Measurements from ENCODE around the gene IP6K1. TPM values are rescaled to one million over a fixed set of nuclear protein-coding genes. Genes with fewer than 3 reads are reported as not detected.
"Not testable (repeated sequence)": the region's sequence is repeated elsewhere in the genome, so short reads cannot be mapped to it uniquely, and the experiment has no call there.

IP6K1 gene
- total and polyA plus RNA-seq, 5 donors from 2014 or later = 31.6 to 61.5 (median 32.6) TPM

DNA sequence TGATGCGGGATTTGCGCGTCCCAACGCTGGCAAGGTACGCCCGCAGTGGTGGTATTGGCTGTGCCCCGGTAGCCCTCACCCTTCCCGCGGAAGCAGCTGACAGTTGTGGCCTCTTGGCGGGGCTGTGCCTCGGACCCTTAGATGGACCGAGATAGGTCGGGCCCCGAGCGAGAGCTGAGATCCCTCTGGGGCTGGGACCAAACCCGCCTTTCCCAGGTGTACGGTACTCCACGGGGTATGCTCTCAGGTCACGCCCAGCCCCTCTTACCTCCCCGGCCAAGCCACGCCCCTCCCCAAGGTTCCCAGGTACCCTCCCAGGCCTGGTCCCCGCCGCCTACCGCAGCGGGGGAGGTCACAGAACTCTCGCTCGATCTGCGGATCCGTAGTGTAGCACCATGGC is 100.0 kb downstream of the IP6K1 start:
- not testable (repeated sequence) for H3K27me3 ChIP-seq (ENCODE audit: control insufficient read depth, insufficient read depth, low read length); H3K27ac Mint-ChIP-seq; H3K27ac ChIP-seq (ENCODE audit: insufficient read depth, low read length, poor library complexity, severe bottlenecking); H3K4me3 ChIP-seq (ENCODE audit: low read depth, low read length); H3K9me3 ChIP-seq (ENCODE audit: control insufficient read depth in 2 of 2, low read length in 2 of 2); H3K36me3 Mint-ChIP-seq; ATAC-seq (ENCODE audit: low read depth in 2 of 2); H3K9me3 Mint-ChIP-seq
- H3K27me3 Mint-ChIP-seq = peaks cover 16% of the 10 kb centered on the region
- Histone ChIP-seq H3K4me1 (ENCODE audit: control insufficient read depth, insufficient read depth, low read length, poor library complexity, severe bottlenecking) (peaks cover 36% of the 10 kb centered on the region), H3K36me3 (ENCODE audit: control insufficient read depth, insufficient read depth, low read length) (peaks cover 26% of the 10 kb centered on the region)
- peak in 2 of 3 donors; percentile 29 to 42 for DNase-seq
- peak overlapping the region in 3 of 4 donors; percentile 64 to 82 (median 71) for H3K4me3 Mint-ChIP-seq
- H3K4me1 Mint-ChIP-seq = peaks cover 4 to 39% (median 19%) of the 10 kb centered on the region in 4 donors

- H3K36me3 Mint-ChIP-seq; H3K4me3 ChIP-seq (ENCODE audit: low read depth, low read length); H3K27me3 ChIP-seq (ENCODE audit: control insufficient read depth, insufficient read depth, low read length); DNase-seq; H3K27ac Mint-ChIP-seq; H3K9me3 Mint-ChIP-seq; ATAC-seq (ENCODE audit: low read depth in 2 of 2); H3K9me3 ChIP-seq (ENCODE audit: control insufficient read depth in 2 of 2, low read length in 2 of 2); H3K27ac ChIP-seq (ENCODE audit: insufficient read depth, low read length, poor library complexity, severe bottlenecking): not testable (repeated sequence)
- Histone ChIP-seq H3K4me1 (ENCODE audit: control insufficient read depth, insufficient read depth, low read length, poor library complexity, severe bottlenecking) (peaks cover 32% of the 10 kb centered on the region), H3K36me3 (ENCODE audit: control insufficient read depth, insufficient read depth, low read length) (peaks cover 31% of the 10 kb centered on the region)
- peak overlapping the region in 1 of 4 donors; percentile 85 for H3K4me3 Mint-ChIP-seq
- peaks cover 16% of the 10 kb centered on the region for H3K27me3 Mint-ChIP-seq
- peaks cover 4 to 34% (median 17%) of the 10 kb centered on the region in 4 donors for H3K4me1 Mint-ChIP-seq
Measured at GRCh38 chr3:49685846-49686245, 100.5 kb downstream of the IP6K1 start.

DNA sequence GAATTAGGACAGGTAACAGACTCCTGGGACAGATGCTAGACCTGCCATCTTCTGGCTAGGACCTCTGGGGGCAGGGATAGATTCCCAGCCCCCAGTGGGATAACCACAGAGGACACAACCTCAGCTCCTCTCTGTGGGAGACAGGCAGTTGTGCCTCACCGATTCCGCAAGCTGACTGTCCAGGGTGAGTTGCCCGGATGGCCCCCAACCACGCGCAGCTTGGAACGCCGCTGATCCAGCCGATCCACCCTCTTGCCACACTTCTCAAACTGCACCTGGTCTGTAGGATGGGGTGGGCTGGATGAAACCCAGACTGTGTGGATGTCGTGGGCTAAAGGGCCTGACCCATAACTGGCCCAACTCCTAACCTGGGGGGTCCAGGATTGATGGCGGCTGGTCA is 101.2 kb downstream of the IP6K1 start:
- H3K9me3 ChIP-seq (ENCODE audit: control insufficient read depth in 2 of 2, low read length in 2 of 2); H3K4me3 ChIP-seq (ENCODE audit: low read depth, low read length); H3K27me3 ChIP-seq (ENCODE audit: control insufficient read depth, insufficient read depth, low read length); H3K9me3 Mint-ChIP-seq; H3K27ac Mint-ChIP-seq; DNase-seq; H3K36me3 Mint-ChIP-seq; H3K27ac ChIP-seq (ENCODE audit: insufficient read depth, low read length, poor library complexity, severe bottlenecking); ATAC-seq (ENCODE audit: low read depth in 2 of 2): not testable (repeated sequence)
- peak overlapping the region in 2 of 4 donors; percentile 38 to 85 for H3K4me3 Mint-ChIP-seq
- H3K4me1 Mint-ChIP-seq = peaks cover 0 to 27% (median 12%) of the 10 kb centered on the region in 4 donors
- peaks cover 25% of the 10 kb centered on the region for H3K4me1 ChIP-seq (ENCODE audit: control insufficient read depth, insufficient read depth, low read length, poor library complexity, severe bottlenecking)
- H3K27me3 Mint-ChIP-seq = peaks cover 16% of the 10 kb centered on the region
- H3K36me3 ChIP-seq (ENCODE audit: control insufficient read depth, insufficient read depth, low read length) = peaks cover 38% of the 10 kb centered on the region

GRCh38 chr3:49684453-49684852 is 101.9 kb downstream of the IP6K1 start:
- H3K27me3 ChIP-seq (ENCODE audit: control insufficient read depth, insufficient read depth, low read length); ATAC-seq (ENCODE audit: low read depth in 2 of 2); H3K4me3 ChIP-seq (ENCODE audit: low read depth, low read length); H3K27ac ChIP-seq (ENCODE audit: insufficient read depth, low read length, poor library complexity, severe bottlenecking); H3K9me3 Mint-ChIP-seq; H3K27ac Mint-ChIP-seq; DNase-seq; H3K9me3 ChIP-seq (ENCODE audit: control insufficient read depth in 2 of 2, low read length in 2 of 2): not testable (repeated sequence)
- H3K36me3 ChIP-seq (ENCODE audit: control insufficient read depth, insufficient read depth, low read length) = peaks cover 44% of the 10 kb centered on the region
- Mint-ChIP-seq H3K4me1 (peaks cover 4 to 25% (median 9%) of the 10 kb centered on the region in 4 donors), H3K36me3 (peaks cover 11% of the 10 kb centered on the region), H3K27me3 (peaks cover 13% of the 10 kb centered on the region), H3K4me3 (peak overlapping the region in 1 of 4 donors; percentile 38)
- H3K4me1 ChIP-seq (ENCODE audit: control insufficient read depth, insufficient read depth, low read length, poor library complexity, severe bottlenecking) = peaks cover 20% of the 10 kb centered on the region

DNA sequence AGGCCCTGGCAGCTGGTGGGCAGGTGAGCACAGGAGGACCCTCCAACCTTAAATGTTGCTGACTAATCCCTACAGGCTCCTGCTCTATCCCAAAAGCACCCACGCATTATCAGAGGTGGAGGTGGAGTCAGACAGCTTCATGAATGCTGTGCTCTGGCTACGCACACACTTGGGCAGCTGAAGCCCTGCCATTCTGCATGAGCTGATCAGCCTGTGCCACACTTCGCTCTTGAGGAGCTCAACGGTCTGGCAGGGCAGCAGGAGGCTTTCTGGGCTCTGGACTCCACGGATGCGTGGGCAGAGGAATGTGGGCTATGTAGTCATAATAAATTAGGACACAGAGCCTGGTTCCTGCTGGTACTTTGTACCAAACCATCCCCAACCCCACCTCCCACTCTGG is 103.2 kb downstream of the IP6K1 start:
- Mint-ChIP-seq H3K27me3 (peaks cover 6% of the 10 kb centered on the region), H3K4me1 (peaks cover 0 to 22% (median 6%) of the 10 kb centered on the region in 4 donors), H3K4me3 (no peak overlapping the region), H3K27ac (no peak overlapping the region), H3K36me3 (peaks cover 13% of the 10 kb centered on the region), H3K9me3 (peaks cover 0 to 1% (median 0%) of the 10 kb centered on the region in 7 donors)
- H3K4me3 ChIP-seq (ENCODE audit: low read depth, low read length) = no peak overlapping the region
- peaks cover 57% of the 10 kb centered on the region for H3K36me3 ChIP-seq (ENCODE audit: control insufficient read depth, insufficient read depth, low read length)
- H3K9me3 ChIP-seq (ENCODE audit: control insufficient read depth in 2 of 2, low read length in 2 of 2) = no peaks in the 10 kb centered on the region
- no peak overlapping the region for H3K27ac ChIP-seq (ENCODE audit: insufficient read depth, low read length, poor library complexity, severe bottlenecking)
- DNase-seq (no peak), ATAC-seq (ENCODE audit: low read depth in 2 of 2) (no peak)
- peaks cover 9% of the 10 kb centered on the region for H3K4me1 ChIP-seq (ENCODE audit: control insufficient read depth, insufficient read depth, low read length, poor library complexity, severe bottlenecking)
- H3K27me3 ChIP-seq (ENCODE audit: control insufficient read depth, insufficient read depth, low read length) = no peaks in the 10 kb centered on the region

- Mint-ChIP-seq H3K27ac (no peak overlapping the region), H3K27me3 (no peaks in the 10 kb centered on the region), H3K4me1 (peaks cover 0 to 22% (median 11%) of the 10 kb centered on the region in 4 donors), H3K4me3 (no peak overlapping the region), H3K36me3 (peaks cover 19% of the 10 kb centered on the region), H3K9me3 (peaks cover 0 to 1% (median 0%) of the 10 kb centered on the region in 7 donors)
- Histone ChIP-seq H3K36me3 (ENCODE audit: control insufficient read depth, insufficient read depth, low read length) (peaks cover 72% of the 10 kb centered on the region), H3K27me3 (ENCODE audit: control insufficient read depth, insufficient read depth, low read length) (no peaks in the 10 kb centered on the region), H3K27ac (ENCODE audit: insufficient read depth, low read length, poor library complexity, severe bottlenecking) (no peak overlapping the region), H3K4me1 (ENCODE audit: control insufficient read depth, insufficient read depth, low read length, poor library complexity, severe bottlenecking) (peaks cover 8% of the 10 kb centered on the region), H3K9me3 (ENCODE audit: control insufficient read depth in 2 of 2, low read length in 2 of 2) (no peaks in the 10 kb centered on the region), H3K4me3 (ENCODE audit: low read depth, low read length) (no peak overlapping the region)
- ATAC-seq (ENCODE audit: low read depth in 2 of 2) = no peak
- DNase-seq = no peak
Measured at GRCh38 chr3:49681543-49681942, 104.8 kb downstream of the IP6K1 start.

GRCh38 chr3:49681232-49681522 is 105.2 kb downstream of the IP6K1 start:
- H3K36me3 Mint-ChIP-seq = peaks cover 19% of the 10 kb centered on the region
- H3K36me3 ChIP-seq (ENCODE audit: control insufficient read depth, insufficient read depth, low read length) = peaks cover 76% of the 10 kb centered on the region
- no peak for DNase-seq

GRCh38 chr3:49680493-49681231 is 105.7 kb downstream of the IP6K1 start:
- no peak for ATAC-seq (ENCODE audit: low read depth in 2 of 2)
- H3K27ac Mint-ChIP-seq = no peak overlapping the region

More at GRCh38 chr3:49681232-49681522, 105.2 kb downstream of the IP6K1 start:
- ATAC-seq (ENCODE audit: low read depth in 2 of 2) = no peak
- Mint-ChIP-seq H3K4me1 (peaks cover 0 to 22% (median 11%) of the 10 kb centered on the region in 4 donors), H3K4me3 (no peak overlapping the region), H3K27me3 (no peaks in the 10 kb centered on the region), H3K27ac (no peak overlapping the region), H3K9me3 (peaks cover 0 to 1% (median 0%) of the 10 kb centered on the region in 7 donors)
- Histone ChIP-seq H3K27ac (ENCODE audit: insufficient read depth, low read length, poor library complexity, severe bottlenecking) (no peak overlapping the region), H3K9me3 (ENCODE audit: control insufficient read depth in 2 of 2, low read length in 2 of 2) (no peaks in the 10 kb centered on the region), H3K27me3 (ENCODE audit: control insufficient read depth, insufficient read depth, low read length) (no peaks in the 10 kb centered on the region), H3K4me3 (ENCODE audit: low read depth, low read length) (no peak overlapping the region), H3K4me1 (ENCODE audit: control insufficient read depth, insufficient read depth, low read length, poor library complexity, severe bottlenecking) (peaks cover 8% of the 10 kb centered on the region)

More at GRCh38 chr3:49680493-49681231, 105.7 kb downstream of the IP6K1 start:
- Mint-ChIP-seq H3K27me3 (no peaks in the 10 kb centered on the region), H3K36me3 (peaks cover 19% of the 10 kb centered on the region), H3K4me3 (peak overlapping the region in 1 of 4 donors; percentile 72), H3K4me1 (peaks cover 0 to 27% (median 14%) of the 10 kb centered on the region in 4 donors), H3K9me3 (peaks cover 0 to 1% (median 0%) of the 10 kb centered on the region in 7 donors)
- Histone ChIP-seq H3K4me3 (ENCODE audit: low read depth, low read length) (no peak overlapping the region), H3K9me3 (ENCODE audit: control insufficient read depth in 2 of 2, low read length in 2 of 2) (no peaks in the 10 kb centered on the region), H3K27me3 (ENCODE audit: control insufficient read depth, insufficient read depth, low read length) (no peaks in the 10 kb centered on the region), H3K4me1 (ENCODE audit: control insufficient read depth, insufficient read depth, low read length, poor library complexity, severe bottlenecking) (peaks cover 13% of the 10 kb centered on the region), H3K27ac (ENCODE audit: insufficient read depth, low read length, poor library complexity, severe bottlenecking) (no peak overlapping the region), H3K36me3 (ENCODE audit: control insufficient read depth, insufficient read depth, low read length) (peaks cover 79% of the 10 kb centered on the region)
- no peak for DNase-seq
